HepG2 (cell line): ENCODE data around the gene NBR1. TPM values are rescaled to one million over a fixed set of nuclear protein-coding genes. Genes with fewer than 3 reads are reported as not detected.

ENCODE experiments used
- ASH2L ChIP-seq: fragments of 300-600, 200-600 bp; sonication (generic); IDR thresholded peaks from 2 replicates; pipeline ENCODE4 v1.7.0; 2017; ENCODE audit warnings: low read depth, mild to moderate bottlenecking, moderate library complexity, mixed read lengths, low read length; ENCODE audit not compliant: insufficient read length
- ISX ChIP-seq: sonication (generic); formaldehyde crosslinking; conservative IDR thresholded peaks from 2 replicates; pipeline ENCODE4 v1.5.0; 2020; ENCODE audit warnings: missing genetic modification reagents
- KDM3A ChIP-seq: IDR thresholded peaks from 2 replicates; pipeline ENCODE4 v1.6.1; 2018; ENCODE audit warnings: low read depth, missing compliant biosample characterization
- KDM5B ChIP-seq: sonication (generic); formaldehyde crosslinking; IDR thresholded peaks from 2 replicates; pipeline ENCODE4 v1.4.0; 2020; ENCODE audit warnings: missing genetic modification reagents, mild to moderate bottlenecking, borderline replicate concordance
- KLF12 ChIP-seq: sonication (generic); formaldehyde crosslinking; IDR thresholded peaks from 2 replicates; pipeline ENCODE4 v1.4.0; 2020; ENCODE audit warnings: missing genetic modification reagents, borderline replicate concordance
- NR2C2 ChIP-seq: sonication (generic); formaldehyde crosslinking; IDR thresholded peaks from 2 replicates; pipeline ENCODE4 v1.4.0; 2020; ENCODE audit warnings: missing genetic modification reagents, mild to moderate bottlenecking, moderate library complexity, borderline replicate concordance
- PAXIP1 ChIP-seq: sonication (generic); formaldehyde crosslinking; conservative IDR thresholded peaks from 2 replicates; pipeline ENCODE4 v1.4.0; 2020; ENCODE audit warnings: mild to moderate bottlenecking, missing genetic modification reagents, moderate library complexity
- SAFB2 ChIP-seq: sonication (generic); formaldehyde crosslinking; IDR thresholded peaks from 2 replicates; pipeline ENCODE4 v1.5.1; 2020; ENCODE audit warnings: missing genetic modification reagents, low read depth, mild to moderate bottlenecking, borderline replicate concordance
- ZBTB1 ChIP-seq: sonication (generic); formaldehyde crosslinking; IDR thresholded peaks from 2 replicates; pipeline ENCODE4 v1.4.0; 2020; ENCODE audit warnings: missing genetic modification reagents, borderline replicate concordance
- ZFP1 ChIP-seq: IDR thresholded peaks from 2 replicates; pipeline ENCODE4 v1.6.1; 2016
- ZNF124 ChIP-seq: sonication (generic); formaldehyde crosslinking; IDR thresholded peaks from 2 replicates; pipeline ENCODE4 v1.4.0; 2020; ENCODE audit warnings: missing genetic modification reagents
- ZNF160 ChIP-seq: sonication (generic); formaldehyde crosslinking; IDR thresholded peaks from 2 replicates; pipeline ENCODE4 v1.8.0; 2022; ENCODE audit warnings: mild to moderate bottlenecking, inconsistent platforms, missing genetic modification reagents
- ZNF296 ChIP-seq: sonication (generic); formaldehyde crosslinking; conservative IDR thresholded peaks from 2 replicates; pipeline ENCODE4 v1.5.0; 2020; ENCODE audit warnings: mild to moderate bottlenecking, missing genetic modification reagents
- polyA plus RNA-seq, 8 experiments: library from polyadenylated mRNA; depleted of rRNA in 3 of 8; stranded (reverse) in 7 of 8; unstranded in 1 of 8; fragments of >200 nt; fragmentation: Illumina TruSeq in 4 of 8; extraction: Trizol in 4 of 8; gene quantifications; 2 replicates each; pipeline versions ENCODE4 v1.2.1 to v1.2.3, GENCODE V29; 2011 to 2016; ENCODE audit warnings: low read depth in 4 of 8, missing spikeins in 1 of 8, mixed read lengths in 1 of 8; ENCODE audit not compliant: insufficient read depth in 1 of 8
- total RNA-seq, 5 experiments: library from RNA; depleted of rRNA; stranded (reverse); fragments of >200 nt; fragmentation: Illumina TruSeq; extraction: Trizol; gene quantifications; 2 replicates each; pipeline ENCODE4 v1.2.3, GENCODE V29; 2016; ENCODE audit warnings: low read depth in 1 of 5
- TF ChIP-seq, protein P1 (sequence below): sonication (generic); formaldehyde crosslinking; IDR thresholded peaks from 2 replicates; pipeline ENCODE4 v1.4.0; 2020; ENCODE audit warnings: missing genetic modification reagents
- TF ChIP-seq, protein P2 (sequence below): sonication (generic); formaldehyde crosslinking; IDR thresholded peaks from 2 replicates; pipeline ENCODE4 v1.4.0; 2020; ENCODE audit warnings: missing genetic modification reagents, borderline replicate concordance
- TF ChIP-seq, protein P3 (sequence below): sonication (generic); formaldehyde crosslinking; IDR thresholded peaks from 2 replicates; pipeline ENCODE4 v1.5.0; 2020; ENCODE audit warnings: mild to moderate bottlenecking, missing genetic modification reagents

The NBR1 gene
- total and polyA plus RNA-seq, 2 of the 13 experiments (the other 11 are each of a cell fraction or from before 2014, with no cell fraction given): 51.7 to 121 TPM

- TF ChIP-seq, protein P1, sequence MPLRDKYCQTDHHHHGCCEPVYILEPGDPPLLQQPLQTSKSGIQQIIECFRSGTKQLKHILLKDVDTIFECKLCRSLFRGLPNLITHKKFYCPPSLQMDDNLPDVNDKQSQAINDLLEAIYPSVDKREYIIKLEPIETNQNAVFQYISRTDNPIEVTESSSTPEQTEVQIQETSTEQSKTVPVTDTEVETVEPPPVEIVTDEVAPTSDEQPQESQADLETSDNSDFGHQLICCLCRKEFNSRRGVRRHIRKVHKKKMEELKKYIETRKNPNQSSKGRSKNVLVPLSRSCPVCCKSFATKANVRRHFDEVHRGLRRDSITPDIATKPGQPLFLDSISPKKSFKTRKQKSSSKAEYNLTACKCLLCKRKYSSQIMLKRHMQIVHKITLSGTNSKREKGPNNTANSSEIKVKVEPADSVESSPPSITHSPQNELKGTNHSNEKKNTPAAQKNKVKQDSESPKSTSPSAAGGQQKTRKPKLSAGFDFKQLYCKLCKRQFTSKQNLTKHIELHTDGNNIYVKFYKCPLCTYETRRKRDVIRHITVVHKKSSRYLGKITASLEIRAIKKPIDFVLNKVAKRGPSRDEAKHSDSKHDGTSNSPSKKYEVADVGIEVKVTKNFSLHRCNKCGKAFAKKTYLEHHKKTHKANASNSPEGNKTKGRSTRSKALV (CRISPR knock-in tag): no peak
- TF ChIP-seq, protein P2, sequence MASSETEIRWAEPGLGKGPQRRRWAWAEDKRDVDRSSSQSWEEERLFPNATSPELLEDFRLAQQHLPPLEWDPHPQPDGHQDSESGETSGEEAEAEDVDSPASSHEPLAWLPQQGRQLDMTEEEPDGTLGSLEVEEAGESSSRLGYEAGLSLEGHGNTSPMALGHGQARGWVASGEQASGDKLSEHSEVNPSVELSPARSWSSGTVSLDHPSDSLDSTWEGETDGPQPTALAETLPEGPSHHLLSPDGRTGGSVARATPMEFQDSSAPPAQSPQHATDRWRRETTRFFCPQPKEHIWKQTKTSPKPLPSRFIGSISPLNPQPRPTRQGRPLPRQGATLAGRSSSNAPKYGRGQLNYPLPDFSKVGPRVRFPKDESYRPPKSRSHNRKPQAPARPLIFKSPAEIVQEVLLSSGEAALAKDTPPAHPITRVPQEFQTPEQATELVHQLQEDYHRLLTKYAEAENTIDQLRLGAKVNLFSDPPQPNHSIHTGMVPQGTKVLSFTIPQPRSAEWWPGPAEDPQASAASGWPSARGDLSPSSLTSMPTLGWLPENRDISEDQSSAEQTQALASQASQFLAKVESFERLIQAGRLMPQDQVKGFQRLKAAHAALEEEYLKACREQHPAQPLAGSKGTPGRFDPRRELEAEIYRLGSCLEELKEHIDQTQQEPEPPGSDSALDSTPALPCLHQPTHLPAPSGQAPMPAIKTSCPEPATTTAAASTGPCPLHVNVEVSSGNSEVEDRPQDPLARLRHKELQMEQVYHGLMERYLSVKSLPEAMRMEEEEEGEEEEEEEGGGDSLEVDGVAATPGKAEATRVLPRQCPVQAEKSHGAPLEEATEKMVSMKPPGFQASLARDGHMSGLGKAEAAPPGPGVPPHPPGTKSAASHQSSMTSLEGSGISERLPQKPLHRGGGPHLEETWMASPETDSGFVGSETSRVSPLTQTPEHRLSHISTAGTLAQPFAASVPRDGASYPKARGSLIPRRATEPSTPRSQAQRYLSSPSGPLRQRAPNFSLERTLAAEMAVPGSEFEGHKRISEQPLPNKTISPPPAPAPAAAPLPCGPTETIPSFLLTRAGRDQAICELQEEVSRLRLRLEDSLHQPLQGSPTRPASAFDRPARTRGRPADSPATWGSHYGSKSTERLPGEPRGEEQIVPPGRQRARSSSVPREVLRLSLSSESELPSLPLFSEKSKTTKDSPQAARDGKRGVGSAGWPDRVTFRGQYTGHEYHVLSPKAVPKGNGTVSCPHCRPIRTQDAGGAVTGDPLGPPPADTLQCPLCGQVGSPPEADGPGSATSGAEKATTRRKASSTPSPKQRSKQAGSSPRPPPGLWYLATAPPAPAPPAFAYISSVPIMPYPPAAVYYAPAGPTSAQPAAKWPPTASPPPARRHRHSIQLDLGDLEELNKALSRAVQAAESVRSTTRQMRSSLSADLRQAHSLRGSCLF (CRISPR knock-in tag): no peak
- peak; percentile 65 for TF ChIP-seq NR2C2 (CRISPR knock-in tag)
- 0 out of 2 replicates have a peak, but pooled peaks have one; percentile 4 for TF ChIP-seq KDM5B (CRISPR knock-in tag)
- TF ChIP-seq ASH2L: peak; percentile 78
- TF ChIP-seq ZNF296 (CRISPR knock-in tag): 0 out of 2 replicates have a peak, but pooled peaks have one; percentile 16
- peak; percentile 3; the same call in 1 of the 2 replicates for TF ChIP-seq ZNF124 (CRISPR knock-in tag)
- TF ChIP-seq KLF12 (CRISPR knock-in tag): no peak
- TF ChIP-seq SAFB2 (CRISPR knock-in tag): no peak; the same call in 1 of the 2 replicates
- TF ChIP-seq, protein P3, sequence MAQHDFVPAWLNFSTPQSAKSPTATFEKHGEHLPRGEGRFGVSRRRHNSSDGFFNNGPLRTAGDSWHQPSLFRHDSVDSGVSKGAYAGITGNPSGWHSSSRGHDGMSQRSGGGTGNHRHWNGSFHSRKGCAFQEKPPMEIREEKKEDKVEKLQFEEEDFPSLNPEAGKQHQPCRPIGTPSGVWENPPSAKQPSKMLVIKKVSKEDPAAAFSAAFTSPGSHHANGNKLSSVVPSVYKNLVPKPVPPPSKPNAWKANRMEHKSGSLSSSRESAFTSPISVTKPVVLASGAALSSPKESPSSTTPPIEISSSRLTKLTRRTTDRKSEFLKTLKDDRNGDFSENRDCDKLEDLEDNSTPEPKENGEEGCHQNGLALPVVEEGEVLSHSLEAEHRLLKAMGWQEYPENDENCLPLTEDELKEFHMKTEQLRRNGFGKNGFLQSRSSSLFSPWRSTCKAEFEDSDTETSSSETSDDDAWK: no peak
- TF ChIP-seq ZNF160 (CRISPR knock-in tag): no peak; the same call in 1 of the 2 replicates
- no peak; the same call in 1 of the 2 replicates for TF ChIP-seq PAXIP1
- TF ChIP-seq ISX (CRISPR knock-in tag): 0 out of 2 replicates have a peak, but pooled peaks have one; percentile 34
- TF ChIP-seq ZBTB1: no peak
- 0 out of 2 replicates have a peak, but pooled peaks have one; percentile 13 for TF ChIP-seq KDM3A (CRISPR knock-in tag)
- peak; percentile 87 for TF ChIP-seq ZFP1 (CRISPR knock-in tag)
These were observed 761 bp upstream of the NBR1 start (continued) for GRCh38 chr17:43170140-43170765.
